Right forelimb (tissue), 1 donor: Measurements from ENCODE around the gene DCK.
"Not testable (repeated sequence)": the region's sequence is repeated elsewhere in the genome, so short reads cannot be mapped to it uniquely, and the experiment has no call there.

Source experiments
- DNase-seq: peaks from one replicate; pipeline ENCODE4 v3.0.0-alpha.2; 2018

The DCK gene

DNA sequence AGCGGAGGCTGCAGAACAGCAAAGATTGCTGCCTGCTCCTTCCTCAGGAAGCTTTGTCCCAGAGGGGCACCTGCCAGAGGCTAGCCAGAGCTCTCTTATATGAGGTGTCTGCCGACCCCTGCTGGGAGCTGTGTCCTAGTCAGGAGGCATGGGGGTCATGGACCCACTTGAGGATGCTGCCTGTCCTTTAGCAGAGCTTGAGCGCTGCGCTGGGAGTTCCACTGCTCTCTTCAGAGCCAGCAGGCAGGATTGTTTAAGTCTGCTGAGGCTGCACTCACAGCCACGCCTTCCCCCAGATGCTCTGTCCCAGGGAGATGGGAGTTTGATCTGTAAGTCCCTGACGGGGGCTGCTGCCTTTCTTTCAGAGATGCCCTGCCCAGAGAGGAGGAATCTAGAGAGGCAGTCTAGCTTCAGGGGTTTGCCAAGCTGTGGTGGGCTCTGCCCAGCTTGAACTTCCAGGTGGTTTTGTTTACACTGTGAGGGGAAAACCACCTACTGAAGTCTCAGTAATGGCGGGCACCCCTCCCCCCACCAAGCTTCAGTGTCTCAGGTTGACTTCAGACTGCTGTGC, 10.9 kb downstream of the DCK start:
- DNase-seq, result no peak

DNA sequence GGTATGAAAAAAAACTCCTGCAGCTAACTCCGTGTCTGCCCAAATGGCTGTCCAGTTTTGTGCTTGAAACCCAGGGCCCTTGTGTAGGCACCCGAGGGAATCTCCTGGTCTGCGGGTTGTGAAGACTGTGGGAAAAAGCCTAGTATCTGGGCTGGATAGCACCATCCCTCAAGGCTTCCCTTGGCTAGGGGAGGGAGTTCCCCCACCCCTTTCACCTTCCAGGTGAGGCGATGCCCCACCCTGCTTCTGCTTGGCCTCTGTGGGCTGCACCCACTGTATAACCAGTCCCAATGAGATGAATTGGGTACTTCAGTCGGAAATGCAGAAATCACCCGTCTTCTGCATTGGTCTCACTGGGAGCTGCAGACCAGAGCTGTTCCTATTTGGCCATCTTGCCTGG, 11.6 kb downstream of the DCK start:
- not testable (repeated sequence) for DNase-seq

GRCh38 chr4:71006203-71006907, 12.9 kb downstream of the DCK start:
- DNase-seq, result no peak

GRCh38 chr4:71008196-71008595, 14.7 kb downstream of the DCK start:
- no peak for DNase-seq

- DNase-seq, result no peak
These were observed 15.6 kb downstream of the DCK start for GRCh38 chr4:71009086-71009485.

DNA sequence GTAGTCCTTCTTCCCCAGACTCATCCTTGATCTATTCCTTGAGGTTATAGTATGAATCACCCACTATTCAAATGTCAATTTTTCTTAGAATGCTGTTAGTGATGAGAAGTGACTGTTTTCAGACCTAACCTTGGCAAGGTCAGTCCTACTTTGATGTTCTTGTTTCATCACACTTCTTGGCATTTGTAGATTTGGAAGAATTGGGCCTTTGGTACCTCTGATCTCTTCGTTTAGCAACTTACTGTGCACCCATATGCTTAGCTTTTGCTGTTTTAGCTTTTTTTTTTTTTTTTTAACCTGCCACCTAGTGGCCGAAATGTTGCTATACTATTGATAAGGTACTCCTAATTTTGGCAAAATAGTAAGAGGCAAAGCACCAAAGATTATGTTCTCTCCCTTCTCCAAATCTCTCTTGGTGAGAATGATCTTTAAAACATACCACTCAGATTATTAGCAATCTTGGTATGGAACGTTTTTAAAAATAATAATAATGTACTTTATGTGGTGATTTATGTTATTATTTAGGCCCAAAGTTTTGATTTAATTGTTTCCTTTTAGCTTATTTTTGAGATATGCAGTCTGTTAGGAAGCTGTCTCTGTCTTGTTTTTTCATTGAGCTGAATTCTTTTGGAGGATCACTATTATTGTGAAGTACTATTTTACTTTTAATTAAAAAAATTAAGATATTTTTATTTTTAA, 16.6 kb downstream of the DCK start:
- no peak for DNase-seq

DNA sequence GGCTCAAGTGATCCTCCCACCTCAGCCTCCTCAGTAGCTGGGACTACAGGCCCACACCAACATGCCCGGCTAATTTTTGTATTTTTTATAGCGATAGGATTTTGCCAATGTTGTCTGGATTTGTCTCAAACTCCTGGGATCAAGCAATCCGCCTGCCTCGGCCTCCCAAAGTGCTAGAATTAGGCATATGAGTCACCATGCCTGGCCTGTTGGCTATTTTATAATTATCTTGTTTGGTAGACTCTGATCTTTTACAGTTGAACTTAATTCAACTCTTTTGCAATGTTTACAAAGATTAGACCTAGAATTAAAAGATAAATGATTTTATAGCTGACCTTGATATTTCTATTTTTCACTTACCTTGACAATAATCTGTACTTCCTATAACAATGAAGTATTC, 18.0 kb downstream of the DCK start:
- DNase-seq, result no peak

DNA sequence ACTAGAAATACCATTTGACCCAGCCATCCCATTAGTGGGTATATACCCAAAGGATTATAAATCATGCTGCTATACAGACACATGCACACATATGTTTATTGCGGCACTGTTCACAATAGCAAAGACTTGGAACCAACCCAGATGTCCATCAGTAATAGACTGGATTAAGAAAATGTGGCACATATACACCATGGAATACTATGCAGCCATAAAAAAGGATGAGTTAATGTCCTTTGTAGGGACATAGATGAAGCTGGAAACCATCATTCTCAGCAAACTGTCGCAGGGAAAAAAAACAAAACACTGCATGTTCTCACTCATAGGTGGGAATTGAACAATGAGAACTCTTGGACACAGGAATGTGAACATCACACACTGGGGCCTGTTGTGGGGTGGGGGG, 23.9 kb downstream of the DCK start:
- not testable (repeated sequence) for DNase-seq

DNA sequence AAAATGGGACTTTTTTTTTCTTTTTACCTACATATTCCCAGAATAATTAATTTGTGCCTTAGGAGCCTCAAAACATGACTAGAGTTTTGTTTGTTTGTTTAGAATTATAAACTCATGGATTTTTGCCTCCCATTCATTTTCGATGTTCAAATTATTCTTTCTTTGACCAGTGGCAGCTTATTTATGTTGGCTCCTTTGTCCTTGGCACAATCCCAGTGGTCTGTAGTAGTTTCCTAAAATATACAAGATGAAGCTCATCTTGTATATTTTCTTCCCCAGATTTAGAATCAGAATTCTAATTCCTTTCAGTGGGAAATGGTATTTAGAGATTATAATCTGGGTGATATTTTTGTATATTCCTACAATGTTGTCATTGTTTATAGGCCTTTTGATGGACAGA, 27.2 kb downstream of the DCK start:
- no peak for DNase-seq

GRCh38 chr4:71025654-71026053, 32.2 kb downstream of the DCK start:
- DNase-seq, result no peak

GRCh38 chr4:71026086-71026485, 32.6 kb downstream of the DCK start:
- no peak for DNase-seq

- DNase-seq, result no peak
These were observed 34.2 kb downstream of the DCK start for GRCh38 chr4:71027611-71028010.

DNA sequence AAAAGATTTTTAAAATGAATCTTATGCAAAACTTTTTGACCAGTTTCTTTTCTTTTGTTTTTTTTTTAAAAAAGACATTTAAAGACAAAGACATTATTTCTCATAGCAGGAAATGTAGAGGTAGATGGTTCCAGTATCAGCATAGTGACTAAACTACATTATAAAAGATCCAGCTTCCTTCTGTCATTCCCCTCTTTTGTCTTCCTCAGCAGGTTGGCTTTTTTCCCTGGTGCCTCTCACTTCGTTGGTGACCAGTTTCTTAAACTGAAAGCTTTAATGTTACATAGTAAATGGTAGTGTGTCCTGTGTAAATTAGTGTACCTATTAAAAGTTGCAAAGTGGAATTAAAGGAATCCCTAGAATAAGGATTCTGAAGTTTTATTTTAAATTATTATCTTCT, 36.1 kb downstream of the DCK start:
- DNase-seq, result no peak

DNA sequence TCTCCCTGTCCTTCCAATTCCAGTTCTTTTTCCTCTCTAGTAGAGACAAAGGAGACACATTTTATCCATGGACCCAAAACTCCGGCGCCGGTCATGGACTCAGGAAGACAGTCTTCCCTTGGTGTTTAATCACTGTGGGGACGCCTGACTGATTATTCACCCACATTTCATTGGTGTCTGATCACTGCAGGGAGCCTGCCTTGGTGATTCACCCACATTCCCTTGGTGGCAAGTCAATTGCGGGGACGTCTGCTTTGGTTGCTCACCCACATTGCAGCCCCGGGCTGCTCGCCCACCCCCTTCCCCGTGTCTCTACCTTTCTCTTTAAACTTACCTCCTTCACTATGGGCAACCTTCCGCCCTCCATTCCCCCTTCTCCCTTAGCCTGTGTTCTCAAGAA, 38.7 kb downstream of the DCK start:
- DNase-seq, result not testable (repeated sequence)

DNA sequence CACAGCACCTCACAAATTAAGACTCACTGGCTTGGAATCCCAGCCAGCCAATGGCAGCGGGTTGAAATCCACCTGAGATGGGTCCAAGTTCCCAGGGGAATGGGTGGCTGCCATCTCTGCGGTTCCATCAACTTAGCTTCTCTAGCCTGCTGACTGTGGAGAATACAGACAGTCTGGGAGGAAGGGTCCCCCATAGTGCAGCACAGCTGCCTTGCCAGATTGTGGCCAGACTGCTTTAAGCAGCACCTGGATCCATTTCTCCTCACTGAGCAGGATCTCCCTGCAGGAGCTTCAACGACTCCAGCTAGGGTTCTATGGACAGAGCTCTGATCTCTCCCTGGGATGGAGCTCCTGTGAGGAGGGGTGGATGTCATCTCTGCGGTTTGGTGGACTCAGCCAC, 51.8 kb downstream of the DCK start:
- no peak for DNase-seq

DNA sequence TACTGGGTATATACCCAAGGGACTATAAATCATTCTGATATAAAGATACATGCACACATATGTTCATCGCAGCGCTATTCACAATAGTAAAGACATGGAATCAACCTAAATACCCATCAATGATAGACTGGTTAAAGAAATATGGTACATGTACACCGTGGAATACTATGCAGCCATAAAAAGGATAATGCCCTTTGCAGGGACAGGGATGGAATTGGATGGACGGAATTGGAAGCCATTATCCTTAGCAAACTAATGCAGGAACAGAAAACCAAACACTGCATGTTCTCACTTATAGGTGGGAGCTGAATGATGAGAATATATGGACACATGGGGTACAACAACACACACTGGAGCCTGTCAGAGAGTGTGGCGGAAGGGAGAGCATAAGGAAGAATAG, 55.9 kb downstream of the DCK start:
- no peak for DNase-seq

GRCh38 chr4:71050809-71051208, 57.4 kb downstream of the DCK start:
- DNase-seq, result no peak

- DNase-seq, result no peak
These were observed 58.6 kb downstream of the DCK start for GRCh38 chr4:71052034-71052433.

GRCh38 chr4:71052716-71053115, 59.3 kb downstream of the DCK start:
- no peak for DNase-seq

DNA sequence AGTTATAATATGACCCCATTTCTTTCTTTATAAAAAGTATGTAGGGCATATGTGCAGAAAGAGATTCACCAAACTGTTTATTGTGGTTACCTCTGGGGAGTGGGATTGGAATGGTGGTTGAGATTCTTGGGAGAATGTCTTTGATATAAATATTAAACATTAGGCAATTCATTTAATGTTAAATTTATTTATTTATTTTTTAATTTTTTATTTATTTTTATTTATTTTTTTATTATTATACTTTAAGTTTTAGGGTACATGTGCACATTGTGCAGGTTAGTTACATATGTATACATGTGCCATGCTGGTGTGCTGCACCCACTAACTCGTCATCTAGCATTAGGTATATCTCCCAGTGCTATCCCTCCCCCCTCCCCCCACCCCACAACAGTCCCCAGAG, 60.2 kb downstream of the DCK start:
- not testable (repeated sequence) for DNase-seq

- not testable (repeated sequence) for DNase-seq
These were observed 66.1 kb downstream of the DCK start for GRCh38 chr4:71059573-71059972.

DNA sequence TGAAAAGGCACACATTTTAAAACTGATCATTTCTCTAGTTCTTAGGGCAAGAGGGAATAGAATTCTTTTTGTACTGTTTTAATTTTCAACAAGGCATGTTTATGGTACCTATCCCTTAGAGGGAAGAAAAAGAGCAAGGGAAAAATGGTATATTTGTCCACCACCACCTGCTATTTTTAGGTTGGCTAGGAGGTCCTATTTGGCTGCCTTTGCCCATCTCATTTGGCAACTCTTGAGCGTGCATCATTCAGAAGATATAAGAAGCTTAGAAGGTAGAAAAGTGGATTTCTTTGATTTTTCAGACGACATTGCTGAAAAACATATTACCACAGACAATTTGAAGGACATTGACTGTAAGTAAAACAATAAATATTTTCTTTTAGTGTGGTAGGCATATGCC, 69.0 kb downstream of the DCK start:
- no peak for DNase-seq

GRCh38 chr4:71063711-71064110, 70.3 kb downstream of the DCK start:
- DNase-seq, result no peak

DNA sequence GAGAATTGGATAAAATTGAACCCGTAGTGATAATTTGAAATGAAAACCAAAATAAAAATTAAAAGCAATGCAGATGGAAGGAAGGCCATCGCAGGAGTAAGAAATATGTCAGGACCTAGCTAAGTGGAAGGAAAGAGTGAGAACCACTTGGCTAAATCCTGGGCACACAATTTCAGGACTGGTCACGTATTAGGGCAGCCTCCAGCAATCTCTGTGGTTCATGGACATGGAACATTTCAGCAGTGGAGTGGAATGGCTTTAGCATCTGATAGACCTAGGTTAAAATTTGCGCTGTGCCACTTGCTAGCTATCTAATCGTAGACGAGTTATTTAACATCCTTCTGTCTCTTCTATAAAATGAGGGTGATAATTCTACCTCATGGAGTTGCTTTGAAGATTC, 71.1 kb downstream of the DCK start:
- no peak for DNase-seq
